IMR-90 (cell line): ENCODE measurements around the gene TP63. TPM values are rescaled to one million over a fixed set of nuclear protein-coding genes. Genes with fewer than 3 reads are reported as not detected.

Experiments
- ATAC-seq: fragments of 200-7000 bp; cut with Tn5 transposase; 2 replicates; pipeline ENCODE4 v1.9.1; 2020; ENCODE audit warnings: low read depth, mild to moderate bottlenecking, moderate library complexity
- BruUV-seq: library from RNA; stranded (reverse); fragments of 400-500 nt; replicated peaks from 2 replicates; lab custom pipeline; 2021; lab: Mats Ljungman, UMichigan
- CTCF ChIA-PET: fragments of 300-600 bp; formaldehyde crosslinking; extraction: SDS; loops from one replicate; lab custom pipeline; 2021; ENCODE audit warnings: antibody characterized with exemption; lab: Yijun Ruan, JAX
- POLR2A ChIA-PET: fragments of 300-600 bp; sonication (Branson Sonifier 250); formaldehyde crosslinking; loops from one replicate; lab custom pipeline; 2022; ENCODE audit warnings: antibody characterized with exemption; ENCODE audit not compliant: unreplicated experiment; lab: Charles Lee
- DNase-seq: peaks from one replicate; pipeline ENCODE4 v3.0.0; 2013
- H2AFZ ChIP-seq: replicated peaks from 2 replicates; pipeline ENCODE3; 2013; ENCODE audit warnings: low read length, mild to moderate bottlenecking; ENCODE audit not compliant: poor library complexity
- H2AK5ac ChIP-seq: 2 replicates; pipeline ENCODE4 v1.6.1; 2013; ENCODE audit warnings: low read depth, low read length, inconsistent platforms
- H2AK9ac ChIP-seq: replicated peaks from 2 replicates; pipeline ENCODE3; 2013; ENCODE audit warnings: mild to moderate bottlenecking, low read depth, low read length, moderate library complexity; ENCODE audit not compliant: poor library complexity
- H2BK120ac ChIP-seq: 2 replicates; pipeline ENCODE4 v1.6.1; 2013; ENCODE audit warnings: low read depth, low read length, inconsistent platforms
- H2BK15ac ChIP-seq: 3 replicates; pipeline ENCODE4 v1.6.1; 2013; ENCODE audit warnings: low read depth, low read length, inconsistent platforms
- H2BK20ac ChIP-seq: 2 replicates; pipeline ENCODE4 v1.6.1; 2013; ENCODE audit warnings: low read depth, mild to moderate bottlenecking, inconsistent platforms, low read length, moderate library complexity
- H2BK5ac ChIP-seq: 2 replicates; pipeline ENCODE4 v1.6.1; 2013; ENCODE audit warnings: mild to moderate bottlenecking, low read depth, low read length, inconsistent platforms; ENCODE audit not compliant: poor library complexity, severe bottlenecking
- H3K14ac ChIP-seq: replicated peaks from 2 replicates; pipeline ENCODE4 v1.6.1; 2013; ENCODE audit warnings: low read depth, low read length, inconsistent platforms
- H3K18ac ChIP-seq: 2 replicates; pipeline ENCODE4 v1.6.1; 2013; ENCODE audit warnings: low read depth, low read length, control low read depth
- H3K23ac ChIP-seq: 2 replicates; pipeline ENCODE4 v1.6.1; 2013; ENCODE audit warnings: low read depth, low read length, inconsistent platforms
- H3K27ac ChIP-seq: 2 replicates; pipeline ENCODE4 v1.5.1; 2013; ENCODE audit warnings: mild to moderate bottlenecking, control low read depth, low read length; ENCODE audit not compliant: insufficient read depth
- H3K27me3 ChIP-seq: 2 replicates; pipeline ENCODE4 v1.6.1; 2013; ENCODE audit warnings: low read length; ENCODE audit not compliant: control insufficient read depth, insufficient read depth
- H3K36me3 ChIP-seq: 2 replicates; pipeline ENCODE4 v1.6.1; 2013; ENCODE audit warnings: low read length, mixed read lengths; ENCODE audit not compliant: control insufficient read depth, insufficient read depth
- H3K4ac ChIP-seq: 2 replicates; pipeline ENCODE4 v1.6.1; 2013; ENCODE audit warnings: low read depth, low read length, inconsistent platforms
- H3K4me1 ChIP-seq: 2 replicates; pipeline ENCODE4 v1.6.1; 2013; ENCODE audit warnings: low read length, mixed read lengths; ENCODE audit not compliant: control insufficient read depth, insufficient read depth
- H3K4me2 ChIP-seq: 2 replicates; pipeline ENCODE4 v1.6.1; 2013; ENCODE audit warnings: low read depth, mild to moderate bottlenecking, control low read depth, low read length, moderate library complexity
- H3K4me3 ChIP-seq: 2 replicates; pipeline ENCODE4 v1.5.1; 2013; ENCODE audit warnings: low read depth, mild to moderate bottlenecking, control low read depth, low read length, moderate library complexity; ENCODE audit not compliant: insufficient read depth
- H3K56ac ChIP-seq: 2 replicates; pipeline ENCODE4 v1.6.1; 2013; ENCODE audit warnings: low read length, inconsistent platforms; ENCODE audit not compliant: insufficient read depth; ENCODE audit errors: extremely low read depth
- H3K79me1 ChIP-seq, 2 experiments: 2 replicates each; pipeline ENCODE4 v1.6.1; 2013; ENCODE audit warnings: low read length in 2 of 2, inconsistent platforms in 1 of 2, low read depth in 1 of 2
- H3K9ac ChIP-seq: 2 replicates; pipeline ENCODE4 v1.6.1; 2013; ENCODE audit warnings: low read depth, low read length, control low read depth
- H3K9me1 ChIP-seq: 2 replicates; pipeline ENCODE4 v1.6.1; 2013; ENCODE audit warnings: low read length, inconsistent platforms; ENCODE audit not compliant: insufficient read depth
- H3K9me3 ChIP-seq: 2 replicates; pipeline ENCODE4 v1.6.1; 2013; ENCODE audit warnings: low read length; ENCODE audit not compliant: control insufficient read depth, insufficient read depth
- H4K20me1 ChIP-seq: 2 replicates; pipeline ENCODE4 v1.6.1; 2013; ENCODE audit warnings: low read length, inconsistent platforms; ENCODE audit not compliant: insufficient read depth
- H4K5ac ChIP-seq: 2 replicates; pipeline ENCODE4 v1.6.1; 2013; ENCODE audit warnings: mild to moderate bottlenecking, low read depth, low read length, control low read depth
- H4K8ac ChIP-seq, 2 experiments: 2 replicates each; pipeline ENCODE4 v1.6.1; 2013; ENCODE audit warnings: low read depth in 2 of 2, low read length in 2 of 2, control low read depth in 1 of 2, inconsistent platforms in 1 of 2
- H4K91ac ChIP-seq: 2 replicates; pipeline ENCODE4 v1.6.1; 2013; ENCODE audit warnings: low read depth, low read length, inconsistent platforms; ENCODE audit not compliant: insufficient read depth
- MAFK ChIP-seq: IDR thresholded peaks from 2 replicates; pipeline ENCODE4 v1.6.1; 2012; ENCODE audit warnings: low read depth, low read length, improper control_type of control experiment
- USF2 ChIP-seq: fragments of 150-350 bp; IDR thresholded peaks from 2 replicates; pipeline ENCODE4 v1.6.1; 2017; ENCODE audit warnings: mild to moderate bottlenecking, antibody characterized with exemption, low read length, low read depth
- WGBS, 2 experiments: methylation state at CpG; one replicate each; pipeline versions ENCODE4 v1.1.5 to v1.1.7; 2013; ENCODE audit warnings: missing lambda C conversion rate in 2 of 2; ENCODE audit not compliant: insufficient read length in 1 of 2; ENCODE audit errors: extremely low coverage in 2 of 2; 5-methylcytosine and 5-hydroxymethylcytosine counted together
- dilution Hi-C: fragments of 300-500 bp; cut with HindIII; formaldehyde crosslinking; loops from one replicate; pipeline ENCODE4 v1.14.3; 2018; ENCODE audit warnings: low sequenced_read_pairs; ENCODE audit not compliant: unreplicated experiment
- in situ Hi-C: fragments of 300-500 bp; cut with MboI; formaldehyde crosslinking; loops from 3 replicates; pipeline ENCODE4 v1.14.3; 2019; ENCODE audit warnings: low sequenced_read_pairs, inconsistent platforms, mixed read lengths
- intact Hi-C: fragments of 100-400 bp; cut with micrococcal nuclease; formaldehyde crosslinking; loops from 2 replicates; pipeline ENCODE4 v1.10.0; 2022
- polyA plus RNA-seq, 3 experiments: library from polyadenylated mRNA; depleted of rRNA; stranded (reverse); fragments of >200 nt; gene quantifications; 2 replicates each; pipeline ENCODE4 v1.2.3, GENCODE V29; 2012; ENCODE audit warnings: low replicate concordance in 1 of 3
- total RNA-seq: library from RNA; depleted of rRNA; stranded (reverse); fragments of >200 nt; gene quantifications from 2 replicates; pipeline ENCODE4 v1.2.3, GENCODE V29; 2012

Gene TP63
- total and polyA plus RNA-seq, 2 of the 4 experiments (the other 2 are of a cell fraction) = not detected

DNA sequence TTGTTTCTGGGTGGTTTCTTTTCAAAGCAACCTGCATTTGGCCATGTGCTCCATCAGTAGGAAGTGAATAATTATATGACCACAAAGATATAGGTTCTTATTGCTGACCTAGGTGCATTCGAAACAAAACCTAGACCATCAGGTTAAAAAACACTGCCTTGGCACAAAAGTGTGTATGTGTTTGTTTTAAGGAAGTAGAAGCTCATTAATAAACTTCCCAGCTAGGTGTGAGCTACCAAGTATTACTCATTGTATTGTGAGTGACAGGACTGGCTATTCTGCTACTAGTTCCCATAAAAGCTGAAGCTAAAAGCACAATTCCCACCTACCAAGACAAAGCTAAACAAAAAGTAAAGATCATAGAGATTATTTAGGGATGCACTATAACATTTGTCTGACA is 168.2 kb downstream of the TP63 start:
- in situ Hi-C loops (no loop called here), dilution Hi-C loops (no loop called here)

More for the DNA sequence above, 168.2 kb downstream of the TP63 start:
- no peak overlapping the region for H2BK15ac ChIP-seq
- no peak overlapping the region for H3K18ac ChIP-seq
- no peak overlapping the region for H3K27ac ChIP-seq
- no peaks in the 10 kb centered on the region for H3K36me3 ChIP-seq
- H4K91ac ChIP-seq = no peak overlapping the region
- TF ChIP-seq MAFK (no peak), USF2 (no peak)
- no peak overlapping the region for H3K4me3 ChIP-seq
- H2AFZ ChIP-seq = no peak overlapping the region
- H3K56ac ChIP-seq = no peak overlapping the region
- no peak overlapping the region for H3K4ac ChIP-seq
- no peak for DNase-seq
- peaks cover 1% of the 10 kb centered on the region; the same call in 1 of the 2 replicates for H3K27me3 ChIP-seq
- H3K4me1 ChIP-seq = no peaks in the 10 kb centered on the region
- ChIA-PET POLR2A (no interaction called here), CTCF (no interaction called here)
- H2AK9ac ChIP-seq = no peak overlapping the region
- no TSS peak for BruUV-seq
- no peaks in the 10 kb centered on the region for H3K79me1 ChIP-seq
- no peak for ATAC-seq
- H2BK5ac ChIP-seq = no peak overlapping the region
- H3K9me1 ChIP-seq = no peaks in the 10 kb centered on the region
- no peaks in the 10 kb centered on the region for H3K9me3 ChIP-seq
- WGBS, 2 experiments = no CpG with 5 or more reads among the region's 1 CpG
- intact Hi-C loops = no loop called here
- no peak overlapping the region for H2BK20ac ChIP-seq
- no peak overlapping the region for H3K9ac ChIP-seq
- no peak overlapping the region for H4K8ac ChIP-seq
- H3K14ac ChIP-seq = no peak overlapping the region
- H4K5ac ChIP-seq = no peak overlapping the region
- H2BK120ac ChIP-seq = no peak overlapping the region
- no peak overlapping the region for H3K4me2 ChIP-seq
- no peak overlapping the region for H3K23ac ChIP-seq
- H2AK5ac ChIP-seq = no peak overlapping the region
- H4K20me1 ChIP-seq = no peaks in the 10 kb centered on the region
